ENCODE data around the gene NIT1.

- TF ChIP-seq POLR2AphosphoS5 (IDR thresholded peaks at IDR 0.05; ENCODE audit: low read depth, low read length) (no peak), POLR2A (IDR thresholded peaks at IDR 0.05; ENCODE audit: low read depth, low read length) (no peak), TAF1 (IDR thresholded peaks at IDR 0.05; ENCODE audit: borderline replicate concordance, low read depth, low read length) (no peak)
These were observed 27.9 kb downstream of the NIT1 start for GRCh38 chr1:161145832-161146231.
